Thyroid gland (tissue), 4 donors: ENCODE measurements around the gene TSPAN9.

Experiments used
- POLR2A ChIP-seq, 2 donors: fragments of 450-650 bp; IDR thresholded peaks; one replicate each; pipeline ENCODE4 v1.6.1; 2017; ENCODE audit warnings: antibody characterized with exemption in 2 of 2, mild to moderate bottlenecking in 2 of 2, moderate library complexity in 1 of 2
- TF ChIP-seq, protein P1 (sequence below), 6 experiments: fragments of 200-600 bp in 3 of 6; fragments of 450-650 bp in 3 of 6; sonication (generic) in 3 of 6; IDR thresholded peaks; one replicate each; pipeline ENCODE4 v1.5.1; 2016 to 2019; ENCODE audit warnings: antibody characterized with exemption in 6 of 6, mild to moderate bottlenecking in 2 of 6, inconsistent platforms in 1 of 6, moderate library complexity in 1 of 6

DNA sequence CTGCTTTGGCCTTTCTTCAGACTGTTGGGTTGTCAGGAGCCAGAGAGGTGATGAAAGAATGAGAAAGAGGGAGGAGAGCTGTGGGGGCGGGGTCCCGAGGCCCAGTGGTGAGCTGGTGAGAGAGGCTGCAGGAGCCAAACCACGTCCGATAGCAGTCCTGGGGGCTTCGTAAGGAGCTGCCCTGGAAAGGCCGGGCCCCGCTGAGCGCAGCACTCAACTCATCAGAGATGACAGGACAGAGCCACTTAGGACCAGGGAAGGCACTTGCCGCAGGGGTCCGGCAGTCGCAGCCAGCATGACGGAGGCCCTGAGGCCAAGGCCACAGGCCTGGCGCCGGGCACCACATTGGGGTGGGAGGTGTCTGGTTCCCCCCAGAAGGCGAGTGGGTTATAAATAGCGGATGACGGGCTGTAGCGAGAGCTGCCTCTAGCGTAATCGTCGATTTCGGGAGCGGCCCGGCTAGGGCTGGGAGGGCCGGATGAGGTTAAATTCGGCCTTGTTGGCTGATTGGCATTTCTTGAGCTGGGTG is 179.0 kb downstream of the TSPAN9 start:
- TF ChIP-seq, protein P1, sequence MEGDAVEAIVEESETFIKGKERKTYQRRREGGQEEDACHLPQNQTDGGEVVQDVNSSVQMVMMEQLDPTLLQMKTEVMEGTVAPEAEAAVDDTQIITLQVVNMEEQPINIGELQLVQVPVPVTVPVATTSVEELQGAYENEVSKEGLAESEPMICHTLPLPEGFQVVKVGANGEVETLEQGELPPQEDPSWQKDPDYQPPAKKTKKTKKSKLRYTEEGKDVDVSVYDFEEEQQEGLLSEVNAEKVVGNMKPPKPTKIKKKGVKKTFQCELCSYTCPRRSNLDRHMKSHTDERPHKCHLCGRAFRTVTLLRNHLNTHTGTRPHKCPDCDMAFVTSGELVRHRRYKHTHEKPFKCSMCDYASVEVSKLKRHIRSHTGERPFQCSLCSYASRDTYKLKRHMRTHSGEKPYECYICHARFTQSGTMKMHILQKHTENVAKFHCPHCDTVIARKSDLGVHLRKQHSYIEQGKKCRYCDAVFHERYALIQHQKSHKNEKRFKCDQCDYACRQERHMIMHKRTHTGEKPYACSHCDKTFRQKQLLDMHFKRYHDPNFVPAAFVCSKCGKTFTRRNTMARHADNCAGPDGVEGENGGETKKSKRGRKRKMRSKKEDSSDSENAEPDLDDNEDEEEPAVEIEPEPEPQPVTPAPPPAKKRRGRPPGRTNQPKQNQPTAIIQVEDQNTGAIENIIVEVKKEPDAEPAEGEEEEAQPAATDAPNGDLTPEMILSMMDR (IDR thresholded peaks at IDR 0.05), result no peak
- no peak for TF ChIP-seq POLR2A (IDR thresholded peaks at IDR 0.05)
